Stimulated activated CD4-positive, alpha-beta T cell treated with anti-CD3 and anti-CD28 coated beads, Interleukin-4, amount 100 ng/mL, for 48 hours (primary cell): ENCODE measurements around the gene DEDD2.
"Not testable (repeated sequence)": the region's sequence is repeated elsewhere in the genome, so short reads cannot be mapped to it uniquely, and the experiment has no call there.

Source experiments
- DNase-seq, 2 donors: peaks; one replicate each; pipeline ENCODE4 v3.0.0-alpha.2; 2020; ENCODE audit warnings: low read depth in 2 of 2

The DEDD2 gene

DNA sequence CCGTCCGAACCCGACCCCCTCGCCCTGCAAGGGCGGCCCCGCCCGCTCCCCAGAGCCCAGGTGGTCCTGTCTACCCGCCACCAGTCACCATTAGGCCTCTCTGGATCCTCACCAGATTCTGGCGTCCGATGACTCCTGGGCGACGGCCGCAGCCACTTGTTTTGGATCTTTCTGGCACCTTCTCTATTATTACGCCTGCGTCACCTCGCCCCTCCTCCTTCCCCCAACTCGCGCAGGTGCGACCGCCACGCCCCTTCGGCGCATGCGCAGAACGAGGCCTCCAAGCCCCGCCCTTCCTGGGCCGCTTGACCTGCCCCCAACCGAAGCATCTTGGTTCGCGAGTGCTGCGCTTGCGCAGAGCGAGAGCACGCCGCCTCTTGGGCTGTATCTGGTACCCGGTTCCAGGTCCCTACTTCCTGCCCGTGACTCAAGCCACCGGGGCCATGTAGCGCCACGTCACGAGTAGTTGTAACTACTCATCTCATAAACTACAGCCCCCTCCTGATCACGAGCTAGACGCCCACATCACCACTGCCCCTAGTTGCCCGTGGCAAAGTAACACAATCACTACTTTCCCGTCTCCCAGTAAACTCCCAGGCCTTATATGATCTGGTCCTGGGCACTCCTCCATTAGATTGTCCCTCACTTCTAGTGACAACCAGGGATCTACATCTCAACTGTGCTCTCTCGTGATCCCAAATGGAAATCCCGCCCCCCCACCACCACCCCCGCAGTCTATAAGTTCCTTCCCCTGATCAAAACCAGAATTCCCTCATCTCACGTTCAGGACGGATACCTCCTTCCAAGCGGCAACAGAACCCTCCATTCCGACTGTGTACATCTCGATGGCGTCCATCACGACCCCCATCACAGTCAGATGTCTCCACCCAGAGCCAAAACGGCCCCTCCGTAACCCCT is at the start of gene DEDD2:
DEDD2 (minus strand) TSS at position 158 of the 918 bp plus-strand sequence. CDS start 670 bp downstream, outside the sequence.
- DNase-seq: peak; percentile 97 to 99

- not testable (repeated sequence) for DNase-seq
Measured at GRCh38 chr19:42266928-42267603, 49.6 kb upstream of the DEDD2 start.

- not testable (repeated sequence) for DNase-seq
Measured at GRCh38 chr19:42266105-42266504, 48.6 kb upstream of the DEDD2 start.

GRCh38 chr19:42261763-42262162 is 44.3 kb upstream of the DEDD2 start:
- no peak for DNase-seq

DNA sequence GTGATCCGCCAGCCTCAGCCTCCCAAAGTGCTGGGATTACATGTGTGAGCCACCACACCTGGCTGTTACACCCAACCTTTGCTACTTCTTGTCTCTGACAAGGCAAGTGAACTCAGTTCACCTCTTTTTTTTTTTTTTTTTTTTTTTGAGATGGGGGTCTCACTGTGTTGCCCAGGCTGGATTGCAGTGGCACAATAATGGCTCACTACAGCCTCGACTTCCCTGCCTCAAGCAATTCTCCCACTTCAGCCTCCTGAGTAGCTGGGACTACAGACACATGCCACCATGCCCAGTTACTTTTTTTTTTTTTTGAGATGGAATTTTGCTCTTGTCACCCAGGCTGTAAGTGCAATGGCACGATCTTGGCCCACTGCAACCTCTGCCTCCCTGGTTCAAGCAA is 40.4 kb upstream of the DEDD2 start:
- not testable (repeated sequence) for DNase-seq

GRCh38 chr19:42255766-42256745 is 38.6 kb upstream of the DEDD2 start:
- no peak for DNase-seq

- DNase-seq: peak; percentile 89 to 91
Measured at GRCh38 chr19:42254850-42255765, 37.6 kb upstream of the DEDD2 start, which contains the start of gene ERF. ERF (minus strand) TSS chr19:42255128; CDS start chr19:42254999, 129 bp downstream.

DNA sequence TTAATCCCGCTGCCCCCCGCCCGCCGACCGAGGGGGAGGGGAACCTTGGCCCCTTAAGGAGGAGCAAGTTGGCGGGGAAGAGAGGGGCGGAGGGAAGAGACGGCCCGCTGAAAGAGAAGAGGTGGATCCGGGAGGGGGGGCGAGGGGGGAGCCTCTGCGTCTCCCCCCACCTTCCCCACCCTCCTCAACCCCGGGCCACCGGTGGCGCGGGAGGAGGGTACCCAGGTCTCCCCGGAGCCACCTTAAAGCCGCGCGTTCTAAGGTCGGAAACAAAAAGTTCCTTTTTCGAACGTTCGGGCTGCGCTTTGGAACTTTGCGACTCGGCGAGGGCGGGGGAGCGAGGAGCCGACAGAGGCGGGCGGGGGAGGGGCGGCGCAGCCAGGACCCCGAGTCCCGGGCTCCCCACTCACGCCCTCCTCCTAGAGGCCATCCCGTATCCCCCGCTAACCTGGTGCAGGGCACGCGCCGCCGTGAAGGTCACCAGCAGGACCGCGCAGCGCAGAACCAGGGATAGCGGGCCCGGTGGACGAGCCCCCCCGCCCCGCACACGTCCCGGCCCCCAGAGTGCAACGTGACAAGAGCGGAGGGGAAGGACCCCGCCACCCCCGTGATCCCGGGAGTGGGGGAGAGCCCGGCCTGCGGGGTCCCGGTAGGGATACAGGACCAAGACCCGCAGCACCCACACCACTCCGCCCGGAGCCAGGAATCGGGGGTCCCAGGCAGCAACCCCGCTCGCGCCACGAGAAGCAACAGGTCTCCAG is 36.8 kb upstream of the DEDD2 start:
- peak; percentile 63 to 74 for DNase-seq

DNA sequence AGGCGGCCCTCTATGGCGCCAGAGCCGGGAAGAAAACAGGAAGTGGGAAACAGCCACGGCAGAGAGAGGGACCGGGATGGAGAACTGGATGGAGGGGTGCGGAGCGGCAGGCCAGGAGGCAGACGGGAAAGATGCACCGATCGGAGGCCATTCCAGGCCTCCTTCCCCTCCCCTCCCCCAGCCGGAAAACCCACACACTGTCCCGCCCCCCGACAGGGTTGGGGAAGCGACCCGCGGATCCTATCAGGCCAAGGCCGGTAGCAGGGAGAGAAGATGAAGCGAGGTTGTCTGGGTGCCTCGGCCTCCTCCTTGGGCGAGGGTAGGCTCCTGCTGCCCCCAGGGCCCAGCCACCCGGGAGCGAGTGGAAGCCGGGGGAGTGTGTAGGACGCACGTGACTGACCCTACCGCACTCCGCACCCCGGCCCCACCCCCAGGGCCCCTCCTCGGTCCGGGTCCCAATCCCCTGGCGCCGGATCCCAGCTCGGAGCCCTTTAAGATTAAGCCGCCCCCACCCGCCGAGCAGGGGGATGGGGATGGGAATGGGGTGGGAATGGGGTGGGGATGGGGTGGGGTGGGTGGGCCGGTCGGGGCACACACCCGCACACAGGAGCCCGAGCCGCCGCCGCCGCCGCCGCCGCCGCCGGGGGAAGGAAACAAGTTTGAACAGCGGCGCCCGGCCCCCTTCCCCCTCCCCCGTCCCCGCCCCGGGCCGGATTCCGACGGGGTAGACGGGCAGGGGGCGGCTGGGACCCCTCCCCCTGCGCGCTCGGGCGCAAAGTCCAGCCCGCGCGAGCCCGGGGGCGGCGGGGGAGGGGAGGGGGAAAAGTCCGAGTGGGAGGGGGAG is 36.0 kb upstream of the DEDD2 start:
- peak; percentile 55 to 60 for DNase-seq

- no peak for DNase-seq
Measured at GRCh38 chr19:42252365-42253244, 35.1 kb upstream of the DEDD2 start.

- no peak for DNase-seq
Measured at GRCh38 chr19:42251572-42252358, 34.3 kb upstream of the DEDD2 start.

DNA sequence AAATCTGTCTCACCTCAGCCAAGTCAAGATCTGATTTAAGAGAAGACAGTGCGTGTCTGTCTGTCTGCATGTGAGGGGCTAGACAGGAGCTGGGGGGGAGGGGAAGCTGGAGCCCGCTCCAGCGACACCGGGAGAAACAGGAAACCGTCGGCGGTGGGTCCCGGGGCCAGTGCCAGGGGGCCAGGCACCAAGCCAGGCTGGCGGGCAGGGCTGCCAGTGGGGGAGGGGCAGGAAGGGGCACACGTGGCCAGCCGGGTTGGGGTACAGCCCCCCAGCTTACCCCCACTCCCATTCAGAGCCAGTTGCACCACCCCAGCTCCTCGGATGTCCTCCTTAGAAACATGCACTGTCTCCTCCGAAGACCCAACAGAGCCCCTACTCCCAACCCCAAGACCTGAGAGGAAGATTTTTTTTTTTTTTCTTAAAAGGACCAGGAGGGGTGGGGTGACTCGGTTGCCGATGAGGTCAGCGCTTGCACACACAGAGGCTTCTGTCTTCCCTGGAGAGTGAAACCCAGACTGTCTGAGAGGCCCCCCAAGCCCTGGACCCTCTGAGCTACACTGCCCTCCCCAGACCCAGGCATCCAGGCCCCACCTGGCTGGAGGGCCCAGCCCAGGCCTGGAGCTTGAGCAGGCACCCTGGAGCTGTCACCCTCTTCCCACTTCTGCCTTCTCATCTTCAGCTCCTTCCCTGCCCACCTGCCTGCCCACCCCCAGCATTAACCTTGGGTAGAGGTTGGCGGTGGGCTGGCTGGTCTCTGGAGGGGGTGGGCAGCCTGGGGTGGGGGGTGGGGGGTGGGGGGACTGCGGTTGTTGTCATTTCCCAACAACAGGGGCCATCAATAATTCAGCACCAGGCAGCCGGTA is 33.4 kb upstream of the DEDD2 start:
- no peak for DNase-seq

DNA sequence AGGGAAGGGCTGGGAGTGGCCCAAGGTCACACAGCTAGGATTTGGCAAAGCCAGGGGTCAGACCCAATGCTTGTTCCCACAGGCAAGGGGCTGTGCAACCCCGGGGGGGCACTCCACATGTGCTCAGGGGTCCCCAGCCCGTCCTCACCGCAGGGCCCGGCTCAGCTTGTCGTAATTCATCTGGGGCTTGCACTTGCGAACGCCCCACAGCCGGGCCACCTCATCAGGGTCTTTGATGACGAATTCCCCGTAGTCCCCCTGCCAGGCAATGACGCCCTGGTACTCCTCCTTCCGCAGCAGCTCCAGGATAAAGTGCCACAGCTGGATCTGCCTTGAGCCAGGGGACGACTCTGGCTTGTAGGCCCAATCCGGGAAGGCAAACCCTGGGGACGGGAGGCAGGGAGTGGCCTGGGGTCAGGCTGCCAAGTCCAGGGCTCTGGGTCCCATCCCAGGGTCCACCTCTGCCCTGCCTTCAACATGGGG is 32.7 kb upstream of the DEDD2 start:
- DNase-seq: no peak

- no peak for DNase-seq
Measured at GRCh38 chr19:42249769-42250168, 32.3 kb upstream of the DEDD2 start.

GRCh38 chr19:42249149-42249750 is 31.8 kb upstream of the DEDD2 start:
- DNase-seq: no peak
